Effector memory CD8-positive, alpha-beta T cell (primary cell): Measurements from ENCODE around the gene NUDT21.
"Not testable (repeated sequence)": the region's sequence is repeated elsewhere in the genome, so short reads cannot be mapped to it uniquely, and the experiment has no call there.

Source experiments
- ATAC-seq: fragments of 150-1000 bp; cut with Tn5 transposase; replicated peaks from 2 replicates; pipeline ENCODE4 v1.10.0; 2021; ENCODE audit warnings: mild to moderate bottlenecking, moderate library complexity
- DNase-seq, 3 experiments: peaks; one replicate each; pipeline ENCODE4 v3.0.0; 2021
- H3K27ac Mint-ChIP-seq, 2 donors: one replicate each; pipeline ENCODE4 v1.8.0; 2022; ENCODE audit warnings: mild to moderate bottlenecking in 2 of 2, mixed read lengths in 2 of 2, moderate library complexity in 2 of 2
- H3K27me3 Mint-ChIP-seq, 2 donors: one replicate each; pipeline ENCODE4 v1.8.0; 2022; ENCODE audit warnings: mixed read lengths in 2 of 2
- H3K36me3 Mint-ChIP-seq: one replicate; pipeline ENCODE4 v1.8.0; 2022; ENCODE audit warnings: mild to moderate bottlenecking, moderate library complexity, mixed read lengths; ENCODE audit not compliant: insufficient read depth
- H3K4me1 Mint-ChIP-seq, 2 donors: one replicate each; pipeline ENCODE4 v1.8.0; 2022; ENCODE audit warnings: low read depth in 2 of 2, mixed read lengths in 2 of 2
- H3K4me3 Mint-ChIP-seq, 2 donors: one replicate each; pipeline ENCODE4 v1.8.0; 2022; ENCODE audit warnings: mild to moderate bottlenecking in 2 of 2, mixed read lengths in 2 of 2, moderate library complexity in 2 of 2
- H3K9me3 Mint-ChIP-seq, 2 donors: one replicate each; pipeline ENCODE4 v1.8.0; 2022; ENCODE audit warnings: mixed read lengths in 2 of 2

Gene NUDT21

DNA sequence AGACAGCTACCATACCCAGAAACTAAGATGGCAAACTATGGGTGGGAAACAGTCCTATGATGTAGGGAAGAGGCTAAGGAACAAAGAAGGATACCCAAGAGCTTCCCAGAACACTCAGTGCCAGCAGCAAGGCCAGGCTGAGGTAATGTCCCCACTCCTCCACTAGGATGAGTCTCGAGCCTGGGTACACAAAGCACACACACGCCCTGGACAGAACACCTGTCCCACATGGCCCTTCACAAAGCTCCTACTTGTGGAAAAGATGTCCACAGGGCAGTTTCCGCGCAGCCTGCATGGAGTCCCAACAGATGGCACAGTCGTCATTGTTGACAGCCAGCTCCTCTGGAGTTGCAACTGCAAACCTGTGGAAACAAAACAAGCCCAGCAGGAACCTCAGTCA lies 49.6 kb downstream of the NUDT21 start:
- Mint-ChIP-seq H3K9me3 (no peaks in the 10 kb centered on the region), H3K27me3 (no peaks in the 10 kb centered on the region), H3K4me3 (no peak overlapping the region), H3K27ac (peak overlapping the region in 1 of 2 donors; percentile 62), H3K4me1 (peaks cover 0 to 9% of the 10 kb centered on the region in 2 donors), H3K36me3 (peaks cover 44% of the 10 kb centered on the region)
- DNase-seq, result no peak
- ATAC-seq, result no peak

GRCh38 chr16:56400458-56400857 lies 50.7 kb downstream of the NUDT21 start:
- peak overlapping the region in 1 of 2 donors; percentile 62 for H3K27ac Mint-ChIP-seq
- peaks cover 52% of the 10 kb centered on the region for H3K36me3 Mint-ChIP-seq
- H3K27me3 Mint-ChIP-seq, result no peaks in the 10 kb centered on the region

DNA sequence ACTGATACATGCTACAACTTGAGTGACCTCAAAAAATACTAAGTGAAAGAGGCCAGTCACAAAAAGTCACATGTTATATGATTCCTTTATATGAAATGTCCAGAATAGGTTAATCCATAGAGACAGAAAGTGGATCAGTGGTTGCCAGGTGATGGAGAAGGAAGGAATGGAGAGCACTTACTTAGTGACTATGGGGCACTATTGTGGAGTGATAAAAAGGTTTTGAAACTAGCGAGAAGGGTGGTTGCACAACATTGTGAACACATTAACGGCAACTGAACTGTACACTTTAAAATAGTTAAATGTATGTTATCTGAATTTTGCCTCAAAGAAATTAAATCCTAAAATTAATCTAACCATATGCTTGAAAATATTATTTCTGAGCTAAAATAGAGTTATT lies 51.6 kb downstream of the NUDT21 start:
- Mint-ChIP-seq H3K9me3 (no peaks in the 10 kb centered on the region), H3K27me3 (no peaks in the 10 kb centered on the region), H3K27ac (no peak overlapping the region), H3K4me1 (peaks cover 5% of the 10 kb centered on the region in 2 donors), H3K36me3 (peaks cover 47% of the 10 kb centered on the region), H3K4me3 (no peak overlapping the region)
- ATAC-seq (no peak), DNase-seq (no peak)

More at GRCh38 chr16:56400458-56400857, 50.7 kb downstream of the NUDT21 start:
- Mint-ChIP-seq H3K4me3 (no peak overlapping the region), H3K4me1 (peaks cover 3 to 7% of the 10 kb centered on the region in 2 donors), H3K9me3 (no peaks in the 10 kb centered on the region)
- no peak for ATAC-seq
- no peak for DNase-seq

- ATAC-seq (no peak), DNase-seq (no peak)
- Mint-ChIP-seq H3K4me3 (no peak overlapping the region), H3K27me3 (no peaks in the 10 kb centered on the region), H3K4me1 (peaks cover 7% of the 10 kb centered on the region in 2 donors), H3K9me3 (no peaks in the 10 kb centered on the region), H3K36me3 (peaks cover 43% of the 10 kb centered on the region), H3K27ac (no peak overlapping the region)
Measured at GRCh38 chr16:56399047-56399446, 52.1 kb downstream of the NUDT21 start.

DNA sequence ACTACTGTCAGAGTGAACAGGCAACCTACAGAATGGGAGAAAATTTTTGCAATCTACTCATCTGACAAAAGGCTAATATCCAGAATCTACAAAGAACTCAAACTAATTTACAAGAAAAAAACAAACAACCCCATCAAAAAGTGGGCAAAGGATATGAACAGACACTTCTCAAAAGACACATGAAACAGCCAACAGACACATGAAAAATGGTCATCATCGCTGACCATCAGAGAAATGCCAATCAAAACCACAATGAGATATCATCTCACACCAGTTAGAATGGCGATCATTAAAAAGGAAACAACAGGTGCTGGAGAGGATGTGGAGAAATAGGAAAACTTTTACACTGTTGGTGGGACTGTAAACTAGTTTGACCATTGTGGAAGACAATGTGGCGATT lies 54.4 kb downstream of the NUDT21 start:
- not testable (repeated sequence) for ATAC-seq, DNase-seq, H3K27me3 Mint-ChIP-seq, H3K27ac Mint-ChIP-seq, H3K4me3 Mint-ChIP-seq, H3K9me3 Mint-ChIP-seq
- Mint-ChIP-seq H3K36me3 (peaks cover 28% of the 10 kb centered on the region), H3K4me1 (peaks cover 11 to 12% of the 10 kb centered on the region in 2 donors)

GRCh38 chr16:56389554-56389953 lies 61.6 kb downstream of the NUDT21 start:
- no peaks in the 10 kb centered on the region for H3K27me3 Mint-ChIP-seq
- DNase-seq (no peak), ATAC-seq (no peak)
- H3K27ac Mint-ChIP-seq, result no peak overlapping the region
- H3K9me3 Mint-ChIP-seq, result no peaks in the 10 kb centered on the region
- H3K4me3 Mint-ChIP-seq, result no peak overlapping the region
- peaks cover 52% of the 10 kb centered on the region for H3K36me3 Mint-ChIP-seq
- peaks cover 5 to 10% of the 10 kb centered on the region in 2 donors for H3K4me1 Mint-ChIP-seq

DNA sequence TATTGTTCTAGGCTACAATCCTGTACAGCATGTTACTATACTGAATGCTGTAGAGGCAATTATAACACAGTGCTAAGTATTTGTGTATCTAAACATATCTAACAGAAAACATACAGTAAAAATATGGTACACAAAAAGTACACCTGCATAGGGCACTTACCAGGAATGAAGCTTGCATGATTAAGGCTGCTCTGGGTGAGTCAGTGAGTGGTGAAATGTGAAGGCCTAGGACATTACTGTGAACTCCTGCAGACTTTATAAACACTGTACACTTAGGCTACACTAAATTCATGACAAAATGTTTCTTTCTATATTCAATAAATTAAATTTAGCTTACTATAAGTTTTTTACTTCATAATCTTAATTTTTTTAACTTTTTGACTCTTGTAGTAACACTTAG lies 62.9 kb downstream of the NUDT21 start:
- no peak overlapping the region for H3K4me3 Mint-ChIP-seq
- H3K4me1 Mint-ChIP-seq, result peaks cover 3 to 4% of the 10 kb centered on the region in 2 donors
- no peak overlapping the region for H3K27ac Mint-ChIP-seq
- H3K9me3 Mint-ChIP-seq, result peaks cover 0 to 6% of the 10 kb centered on the region in 2 donors
- ATAC-seq, result no peak
- no peaks in the 10 kb centered on the region for H3K27me3 Mint-ChIP-seq
- H3K36me3 Mint-ChIP-seq, result peaks cover 64% of the 10 kb centered on the region
- DNase-seq, result no peak

- ATAC-seq (no peak), DNase-seq (no peak)
- no peak overlapping the region for H3K4me3 Mint-ChIP-seq
- no peaks in the 10 kb centered on the region for H3K27me3 Mint-ChIP-seq
- H3K4me1 Mint-ChIP-seq, result peaks cover 3 to 4% of the 10 kb centered on the region in 2 donors
- peaks cover 0 to 9% of the 10 kb centered on the region in 2 donors for H3K9me3 Mint-ChIP-seq
- H3K27ac Mint-ChIP-seq, result peak overlapping the region in 1 of 2 donors; percentile 20
- H3K36me3 Mint-ChIP-seq, result peaks cover 68% of the 10 kb centered on the region
Measured at GRCh38 chr16:56387396-56387795, 63.7 kb downstream of the NUDT21 start.

- ATAC-seq (no peak), DNase-seq (no peak)
- Mint-ChIP-seq H3K36me3 (peaks cover 59% of the 10 kb centered on the region), H3K4me1 (peaks cover 2 to 8% of the 10 kb centered on the region in 2 donors), H3K27ac (no peak overlapping the region), H3K27me3 (no peaks in the 10 kb centered on the region), H3K9me3 (peaks cover 0 to 17% of the 10 kb centered on the region in 2 donors), H3K4me3 (no peak overlapping the region)
Measured at GRCh38 chr16:56384074-56384721, 66.9 kb downstream of the NUDT21 start.

- DNase-seq, result no peak
- no peak overlapping the region for H3K4me3 Mint-ChIP-seq
- no peak for ATAC-seq
Measured at GRCh38 chr16:56382901-56383355, 68.2 kb downstream of the NUDT21 start.

GRCh38 chr16:56382459-56382858 lies 68.7 kb downstream of the NUDT21 start:
- H3K4me3 Mint-ChIP-seq, result no peak overlapping the region
- peaks cover 0 to 17% of the 10 kb centered on the region in 2 donors for H3K9me3 Mint-ChIP-seq
- DNase-seq (no peak), ATAC-seq (no peak)
- peaks cover 60% of the 10 kb centered on the region for H3K36me3 Mint-ChIP-seq
- peaks cover 10 to 13% of the 10 kb centered on the region in 2 donors for H3K4me1 Mint-ChIP-seq
- no peaks in the 10 kb centered on the region for H3K27me3 Mint-ChIP-seq
- H3K27ac Mint-ChIP-seq, result no peak overlapping the region

More at GRCh38 chr16:56382901-56383355, 68.2 kb downstream of the NUDT21 start:
- Mint-ChIP-seq H3K27ac (peak overlapping the region in 1 of 2 donors; percentile 36), H3K27me3 (no peaks in the 10 kb centered on the region), H3K4me1 (peaks cover 8 to 10% of the 10 kb centered on the region in 2 donors), H3K9me3 (peaks cover 0 to 17% of the 10 kb centered on the region in 2 donors), H3K36me3 (peaks cover 60% of the 10 kb centered on the region)

DNA sequence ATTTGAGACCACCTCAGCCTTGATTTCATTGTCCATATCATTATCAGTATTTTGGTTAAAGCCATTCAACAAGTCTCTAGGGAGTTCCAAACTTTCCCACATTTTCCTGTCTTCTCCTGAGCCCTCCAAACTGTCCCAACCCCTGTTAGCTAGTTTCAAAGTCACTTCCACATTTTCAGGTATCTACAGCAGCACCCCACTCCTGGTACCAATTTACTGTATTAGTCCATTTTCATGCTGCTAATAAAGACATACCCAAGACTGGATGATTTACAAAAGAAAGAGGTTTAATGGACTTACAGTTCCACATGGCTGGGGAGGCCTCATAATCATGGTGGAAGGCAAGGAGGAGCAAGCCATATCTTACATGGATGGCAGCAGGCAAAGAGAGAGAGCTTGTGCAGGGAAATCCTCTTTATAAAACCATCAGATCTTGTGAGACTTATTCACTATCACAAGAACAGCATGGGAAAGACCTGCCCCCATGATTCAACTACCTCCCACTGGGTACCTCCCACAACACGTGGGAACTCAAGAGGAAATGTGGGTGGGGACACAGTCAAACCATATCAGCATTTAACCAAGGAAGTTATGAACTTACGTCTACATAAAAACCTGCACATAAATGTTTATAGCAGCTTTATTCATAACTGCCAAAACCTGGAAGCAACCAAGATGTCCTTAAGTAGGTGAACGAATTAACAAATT lies 70.2 kb downstream of the NUDT21 start:
- not testable (repeated sequence) for H3K27ac Mint-ChIP-seq

More for the DNA sequence above, 70.2 kb downstream of the NUDT21 start:
- peaks cover 0 to 17% of the 10 kb centered on the region in 2 donors for H3K9me3 Mint-ChIP-seq
- H3K4me1 Mint-ChIP-seq, result peaks cover 12 to 20% of the 10 kb centered on the region in 2 donors
- ATAC-seq, H3K27me3 Mint-ChIP-seq, H3K4me3 Mint-ChIP-seq, DNase-seq: not testable (repeated sequence)
- H3K36me3 Mint-ChIP-seq, result peaks cover 50% of the 10 kb centered on the region
